Erythroblast (primary cell): ENCODE results near the gene DOCK8.

Source experiments
- GATA1 ChIP-seq: IDR thresholded peaks from 2 replicates; pipeline ENCODE4 v1.6.1; 2011; ENCODE audit warnings: low read depth, mild to moderate bottlenecking, control low read depth, low read length, moderate library complexity
- POLR2A ChIP-seq: IDR thresholded peaks from 2 replicates; pipeline ENCODE4 v1.6.1; 2011; ENCODE audit warnings: mild to moderate bottlenecking, low read length

DNA sequence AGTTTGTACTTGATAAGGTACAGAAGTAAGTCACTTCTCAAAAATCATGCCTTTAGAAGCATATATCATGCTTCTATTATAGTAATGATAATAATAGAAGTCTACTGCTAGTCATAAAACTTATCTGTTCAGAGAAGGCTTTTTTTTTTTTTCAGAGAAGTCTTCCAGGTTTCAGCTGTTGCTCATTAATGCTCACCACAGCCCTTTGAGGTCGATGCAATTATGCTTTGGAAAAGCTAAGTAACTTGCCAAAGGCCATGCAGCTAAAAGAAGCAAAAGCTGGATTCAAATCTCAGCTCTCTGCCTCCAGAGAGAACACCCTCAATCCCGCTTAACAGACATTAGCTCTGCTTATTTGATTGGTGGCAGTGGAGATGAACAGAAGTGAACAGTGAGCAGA is 150.8 kb downstream of the DOCK8 start:
- TF ChIP-seq POLR2A = no peak
- TF ChIP-seq GATA1 = no peak
